Endometrial microvascular endothelial cells (primary cell): Measurements from ENCODE around the gene SNX1. TPM values are rescaled to one million over a fixed set of nuclear protein-coding genes. Genes with fewer than 3 reads are reported as not detected.

Experiments
- in situ Hi-C: cut with HindIII; loops from 2 replicates; pipeline ENCODE4 v1.10.0; 2017; ENCODE audit warnings: low sequenced_read_pairs, low pct_unique_long_range_greater_than_20kb; ENCODE audit errors: inconsistent ontology term
- total RNA-seq: library from RNA; depleted of rRNA; stranded (reverse); fragments of >200 nt; gene quantifications from one replicate; pipeline ENCODE4 v1.2.3, GENCODE V29; 2015; ENCODE audit errors: inconsistent ontology term

Gene SNX1
- total RNA-seq, 1 donor from 2014 or later: 25.9 TPM

GRCh38 chr15:64138331-64138941 lies 42.7 kb downstream of the SNX1 start:
- in situ Hi-C loops: no loop called here

GRCh38 chr15:64141798-64142512 lies 46.2 kb downstream of the SNX1 start:
- in situ Hi-C loops: no loop called here

- in situ Hi-C loops: no loop called here
These were observed 47.5 kb downstream of the SNX1 start for GRCh38 chr15:64143276-64143675.

- in situ Hi-C loops: no loop called here
These were observed 48.4 kb downstream of the SNX1 start for GRCh38 chr15:64144192-64144564.

- in situ Hi-C loops: no loop called here
These were observed 48.9 kb downstream of the SNX1 start for GRCh38 chr15:64144565-64145281.

GRCh38 chr15:64146041-64146440 lies 50.3 kb downstream of the SNX1 start:
- in situ Hi-C loops: no loop called here

- in situ Hi-C loops: no loop called here
These were observed 50.7 kb downstream of the SNX1 start for GRCh38 chr15:64146520-64146884.

- in situ Hi-C loops: no loop called here
These were observed 51.3 kb downstream of the SNX1 start for GRCh38 chr15:64146885-64147681.

GRCh38 chr15:64148168-64148567 lies 52.4 kb downstream of the SNX1 start:
- in situ Hi-C loops: no loop called here

GRCh38 chr15:64148581-64148980 lies 52.8 kb downstream of the SNX1 start:
- in situ Hi-C loops: no loop called here

- in situ Hi-C loops: no loop called here
These were observed 53.6 kb downstream of the SNX1 start for GRCh38 chr15:64149424-64149823.

- in situ Hi-C loops: no loop called here
These were observed 54.3 kb downstream of the SNX1 start for GRCh38 chr15:64149893-64150578.

GRCh38 chr15:64151727-64152506 lies 56.1 kb downstream of the SNX1 start, which contains the start of gene SNX22:
Gene SNX22 (plus strand): TSS chr15:64151731. CDS start chr15:64151776, 45 bp downstream.
- in situ Hi-C loops: no loop called here

GRCh38 chr15:64152507-64153387 lies 57.0 kb downstream of the SNX1 start:
- in situ Hi-C loops: no loop called here

- in situ Hi-C loops: no loop called here
These were observed 57.9 kb downstream of the SNX1 start for GRCh38 chr15:64153480-64154367.
